Endometrial microvascular endothelial cells (primary cell): ENCODE results near the gene TNFRSF11A. TPM values are rescaled to one million over a fixed set of nuclear protein-coding genes. Genes with fewer than 3 reads are reported as not detected.

Source experiments
- in situ Hi-C: cut with HindIII; loops from 2 replicates; pipeline ENCODE4 v1.10.0; 2017; ENCODE audit warnings: low sequenced_read_pairs, low pct_unique_long_range_greater_than_20kb; ENCODE audit errors: inconsistent ontology term
- total RNA-seq: library from RNA; depleted of rRNA; stranded (reverse); fragments of >200 nt; gene quantifications from one replicate; pipeline ENCODE4 v1.2.3, GENCODE V29; 2015; ENCODE audit errors: inconsistent ontology term

TNFRSF11A gene
- total RNA-seq, 1 donor from 2014 or later: 5.7 TPM

GRCh38 chr18:62323483-62324180, 1.5 kb upstream of the TNFRSF11A start:
- in situ Hi-C loops: no loop called here

- in situ Hi-C loops: no loop called here
These were observed 805 bp upstream of the TNFRSF11A start for GRCh38 chr18:62324181-62324828.

- in situ Hi-C loops: no loop called here
These were observed 916 bp downstream of the TNFRSF11A start for GRCh38 chr18:62325806-62326645.

- in situ Hi-C loops: no loop called here
These were observed 1.7 kb downstream of the TNFRSF11A start for GRCh38 chr18:62326646-62327348.

- in situ Hi-C loops: no loop called here
These were observed 2.9 kb downstream of the TNFRSF11A start for GRCh38 chr18:62327977-62328376.

GRCh38 chr18:62328586-62329525, 3.7 kb downstream of the TNFRSF11A start:
- in situ Hi-C loops: no loop called here

GRCh38 chr18:62329691-62330454, 4.8 kb downstream of the TNFRSF11A start:
- in situ Hi-C loops: no loop called here

- in situ Hi-C loops: no loop called here
These were observed 5.5 kb downstream of the TNFRSF11A start for GRCh38 chr18:62330650-62331049.

- in situ Hi-C loops: no loop called here
These were observed 6.7 kb downstream of the TNFRSF11A start for GRCh38 chr18:62331581-62332356.

GRCh38 chr18:62332431-62332830, 7.3 kb downstream of the TNFRSF11A start:
- in situ Hi-C loops: no loop called here

GRCh38 chr18:62332964-62333695, 8.0 kb downstream of the TNFRSF11A start:
- in situ Hi-C loops: no loop called here

- in situ Hi-C loops: no loop called here
These were observed 9.0 kb downstream of the TNFRSF11A start for GRCh38 chr18:62334120-62334519.

- in situ Hi-C loops: no loop called here
These were observed 10.4 kb downstream of the TNFRSF11A start for GRCh38 chr18:62335494-62335893.

GRCh38 chr18:62336618-62337017, 11.5 kb downstream of the TNFRSF11A start:
- in situ Hi-C loops: no loop called here

GRCh38 chr18:62337336-62337735, 12.2 kb downstream of the TNFRSF11A start:
- in situ Hi-C loops: no loop called here

GRCh38 chr18:62338446-62339105, 13.5 kb downstream of the TNFRSF11A start:
- in situ Hi-C loops: no loop called here
